Aorta (tissue), 5 donors: ENCODE data around the gene IWS1. TPM values are rescaled to one million over a fixed set of nuclear protein-coding genes. Genes with fewer than 3 reads are reported as not detected.
"Not testable (repeated sequence)": the region's sequence is repeated elsewhere in the genome, so short reads cannot be mapped to it uniquely, and the experiment has no call there.

ENCODE experiments used
- ATAC-seq: fragments of 200-7000 bp; cut with Tn5 transposase; one replicate; pipeline ENCODE4 v1.9.1; 2022; ENCODE audit warnings: moderate library complexity; ENCODE audit not compliant: low FRiP score
- DNase-seq, 2 donors: peaks; one replicate each; pipeline ENCODE4 v3.0.0-alpha.2; 2020
- H3K27ac ChIP-seq, 2 donors: one replicate each; pipeline ENCODE4 v1.5.1; 2013; ENCODE audit warnings: low read length in 2 of 2, mild to moderate bottlenecking in 2 of 2, moderate library complexity in 2 of 2, control low read depth in 1 of 2, inconsistent platforms in 1 of 2, low read depth in 1 of 2
- H3K27me3 ChIP-seq, 2 donors: one replicate each; pipeline ENCODE4 v1.6.1; 2013; ENCODE audit warnings: control low read depth in 1 of 2, low read length in 1 of 2, mild to moderate bottlenecking in 1 of 2, moderate library complexity in 1 of 2; ENCODE audit not compliant: insufficient read depth in 2 of 2, control insufficient read depth in 1 of 2
- H3K36me3 ChIP-seq, 2 donors: one replicate each; pipeline ENCODE4 v1.6.1; 2013; ENCODE audit warnings: control low read depth in 1 of 2, low read length in 1 of 2, mild to moderate bottlenecking in 1 of 2; ENCODE audit not compliant: insufficient read depth in 2 of 2, control insufficient read depth in 1 of 2
- H3K4me1 ChIP-seq, 2 donors: one replicate each; pipeline ENCODE4 v1.6.1; 2013; ENCODE audit warnings: low read length in 2 of 2, control low read depth in 1 of 2, mild to moderate bottlenecking in 1 of 2, moderate library complexity in 1 of 2; ENCODE audit not compliant: insufficient read depth in 2 of 2, control insufficient read depth in 1 of 2
- H3K4me3 ChIP-seq, 2 donors: one replicate each; pipeline ENCODE4 v1.5.1; 2013; ENCODE audit warnings: low read length in 2 of 2, control low read depth in 1 of 2, mild to moderate bottlenecking in 1 of 2
- H3K9me3 ChIP-seq: one replicate; pipeline ENCODE4 v1.6.1; 2013; ENCODE audit warnings: mild to moderate bottlenecking, low read length; ENCODE audit not compliant: control insufficient read depth
- WGBS, 2 donors: extraction: QIAGEN DNeasy Blood & Tissue Kit; methylation state at CpG; one replicate each; pipeline ENCODE4 v1.1.7; 2013; 5-methylcytosine and 5-hydroxymethylcytosine counted together
- intact Hi-C, 2 donors: fragments of 100-400 bp; cut with DNase I; formaldehyde crosslinking; loops; one replicate each; pipeline versions ENCODE4 v1.14.2 to v1.15.0; 2022
- polyA plus RNA-seq, 2 donors: library from polyadenylated mRNA; stranded (reverse); fragments of 200-250 nt; gene quantifications; one replicate each; pipeline ENCODE4 v1.2.3, GENCODE V29; 2013
- total RNA-seq, 2 donors: library from RNA; stranded (reverse); fragmentation: NEBNext Ultra II Directional; extraction: Animal tissue kit (Norgen Biotek cat#: 25700); gene quantifications; one replicate each; pipeline ENCODE4 v1.2.1, GENCODE V29; 2021
- donor health status: healthy with polysubstance abuse.
- donor health status: Bipolar disorder and iron deficiency.
- donor health status: DM: no; HTN: no; CAD: no.
- donor health status: DM: no; HTN: no; CAD: no.
- donor health status: DM: yes; HTN: yes; CAD: no.

The IWS1 gene
- total and polyA plus RNA-seq, 4 donors, result 14.0 to 40.2 (median 32.4) TPM

GRCh38 chr2:127454595-127455565 lies 71.4 kb downstream of the IWS1 start:
- H3K4me1 ChIP-seq, result no peaks in the 10 kb centered on the region
- H3K27ac ChIP-seq, result no peak overlapping the region
- DNase-seq, result no peak
- no peak overlapping the region for H3K4me3 ChIP-seq
- no peaks in the 10 kb centered on the region for H3K9me3 ChIP-seq
- no peaks in the 10 kb centered on the region for H3K36me3 ChIP-seq
- H3K27me3 ChIP-seq, result no peaks in the 10 kb centered on the region
- intact Hi-C loops, result no loop called here
- no peak for ATAC-seq
- WGBS, 2 donors, result 93% methylated on average over 19 of the region's 19 CpGs

GRCh38 chr2:127453392-127454171 lies 72.7 kb downstream of the IWS1 start:
- no peak for ATAC-seq
- WGBS, 2 donors, result 82 to 85% methylated on average over 8 of the region's 8 CpGs
- no peaks in the 10 kb centered on the region for H3K9me3 ChIP-seq
- H3K4me3 ChIP-seq, result no peak overlapping the region
- no peak overlapping the region for H3K27ac ChIP-seq
- no peaks in the 10 kb centered on the region for H3K4me1 ChIP-seq
- H3K36me3 ChIP-seq, result no peaks in the 10 kb centered on the region
- no peak for DNase-seq
- no peaks in the 10 kb centered on the region for H3K27me3 ChIP-seq
- intact Hi-C loops, result no loop called here

DNA sequence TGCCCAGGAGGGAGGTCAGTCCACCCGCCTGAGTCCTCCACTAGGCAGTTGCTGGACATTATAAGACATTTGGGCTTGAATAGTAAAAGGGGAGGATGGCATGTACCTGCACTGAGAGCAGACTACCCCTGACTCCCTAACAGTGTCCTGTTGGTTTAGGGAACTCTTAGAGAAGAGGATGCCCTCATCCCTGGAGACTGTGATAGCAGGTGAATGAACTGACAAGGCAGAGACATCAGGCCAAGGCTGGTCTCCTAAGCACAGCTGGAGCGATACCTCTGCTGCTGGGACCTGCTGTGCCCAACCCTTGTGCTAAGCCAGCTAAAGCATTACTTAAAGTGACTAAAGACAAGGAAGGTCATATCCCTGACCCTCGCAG lies 73.3 kb downstream of the IWS1 start:
- ATAC-seq (no peak), DNase-seq (no peak)
- Histone ChIP-seq H3K9me3 (no peaks in the 10 kb centered on the region), H3K4me3 (no peak overlapping the region), H3K36me3 (no peaks in the 10 kb centered on the region), H3K4me1 (no peaks in the 10 kb centered on the region), H3K27ac (no peak overlapping the region), H3K27me3 (no peaks in the 10 kb centered on the region)
- intact Hi-C loops, result no loop called here
- 96 to 98% methylated on average over 3 of the region's 3 CpGs for WGBS, 2 donors

DNA sequence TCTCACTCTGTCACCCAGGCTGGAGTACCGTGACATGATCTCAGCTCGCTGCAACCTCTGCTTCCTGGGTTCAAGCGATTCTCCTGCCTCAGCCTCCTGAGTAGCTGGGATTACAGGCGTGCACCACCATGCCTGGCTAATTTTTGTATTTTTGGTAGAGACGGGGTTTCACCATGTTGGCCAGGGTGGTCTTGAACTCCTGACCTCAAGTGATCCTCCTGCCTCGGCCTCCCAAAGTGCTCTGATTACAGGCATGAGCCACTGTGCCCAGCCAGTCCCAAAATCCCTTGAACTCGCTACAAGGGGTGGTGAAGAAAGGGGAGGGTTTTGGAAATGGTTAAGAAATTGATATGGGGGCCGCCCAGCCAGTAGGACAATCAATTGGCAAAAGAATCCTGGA lies 73.9 kb downstream of the IWS1 start:
- H3K9me3 ChIP-seq, H3K36me3 ChIP-seq, H3K27ac ChIP-seq, intact Hi-C loops, DNase-seq, H3K4me3 ChIP-seq, H3K4me1 ChIP-seq, ATAC-seq, H3K27me3 ChIP-seq: not testable (repeated sequence)
- WGBS, 2 donors, result 96% methylated on average over 8 of the region's 8 CpGs

GRCh38 chr2:127451981-127452380 lies 74.3 kb downstream of the IWS1 start:
- Histone ChIP-seq H3K9me3 (no peaks in the 10 kb centered on the region), H3K4me1 (no peaks in the 10 kb centered on the region), H3K27me3 (no peaks in the 10 kb centered on the region), H3K4me3 (no peak overlapping the region), H3K36me3 (no peaks in the 10 kb centered on the region), H3K27ac (no peak overlapping the region)
- 83 to 88% methylated on average over 6 of the region's 6 CpGs for WGBS, 2 donors
- ATAC-seq (no peak), DNase-seq (no peak)
- intact Hi-C loops, result no loop called here

GRCh38 chr2:127449898-127450297 lies 76.4 kb downstream of the IWS1 start:
- ATAC-seq, result no peak
- intact Hi-C loops, result no loop called here

DNA sequence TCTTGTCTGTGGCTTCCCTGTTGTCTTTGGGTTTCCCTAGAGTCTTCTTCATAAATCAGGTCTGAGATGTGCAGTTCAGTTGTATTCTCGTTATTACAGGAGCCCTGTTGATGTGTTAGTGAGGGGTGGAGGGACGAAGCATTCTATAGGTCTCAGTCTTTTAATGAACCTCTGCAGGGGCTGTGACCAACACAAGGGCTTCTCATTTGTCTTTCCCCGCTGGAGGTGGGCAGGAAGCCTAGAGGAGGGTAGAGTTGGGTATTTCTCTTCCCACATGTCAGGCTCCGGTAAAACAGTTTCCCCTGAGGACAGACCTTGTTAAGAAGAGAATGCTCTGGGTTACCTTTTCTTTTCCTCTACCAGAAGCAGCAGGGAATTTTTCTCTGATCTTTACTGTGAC lies 76.9 kb downstream of the IWS1 start:
- 90 to 92% methylated on average over 4 of the region's 4 CpGs for WGBS, 2 donors
- no peaks in the 10 kb centered on the region for H3K27me3 ChIP-seq
- ATAC-seq (no peak), DNase-seq (no peak)
- H3K4me3 ChIP-seq, result no peak overlapping the region
- H3K9me3 ChIP-seq, result no peaks in the 10 kb centered on the region
- no peaks in the 10 kb centered on the region for H3K36me3 ChIP-seq
- no peak overlapping the region for H3K27ac ChIP-seq
- no peaks in the 10 kb centered on the region for H3K4me1 ChIP-seq
- intact Hi-C loops, result no loop called here

More at GRCh38 chr2:127449898-127450297, 76.4 kb downstream of the IWS1 start:
- Histone ChIP-seq H3K9me3 (no peaks in the 10 kb centered on the region), H3K27ac (no peak overlapping the region), H3K4me1 (no peaks in the 10 kb centered on the region), H3K36me3 (no peaks in the 10 kb centered on the region), H3K27me3 (no peaks in the 10 kb centered on the region), H3K4me3 (no peak overlapping the region)
- DNase-seq, result no peak
- WGBS, 2 donors, result 85 to 89% methylated on average over 4 of the region's 4 CpGs

- no peaks in the 10 kb centered on the region for H3K4me1 ChIP-seq
- ATAC-seq (no peak), DNase-seq (no peak)
- no peak overlapping the region for H3K27ac ChIP-seq
- H3K36me3 ChIP-seq, result no peaks in the 10 kb centered on the region
- 47 to 52% methylated on average over 2 of the region's 2 CpGs for whole genome bisulfite sequencing, 2 donors
- no peaks in the 10 kb centered on the region for H3K9me3 ChIP-seq
- intact Hi-C loops, result no loop called here
- H3K4me3 ChIP-seq, result no peak overlapping the region
- H3K27me3 ChIP-seq, result no peaks in the 10 kb centered on the region
These were observed 77.8 kb downstream of the IWS1 start for GRCh38 chr2:127448526-127448925.
